ENCODE measurements around the gene FZD8. TPM values are rescaled to one million over a fixed set of nuclear protein-coding genes. Genes with fewer than 3 reads are reported as not detected.

FZD8 gene
- total and polyA plus RNA-seq, 2 experiments from 2014 or later, result 0.47 to 8.7 TPM

DNA sequence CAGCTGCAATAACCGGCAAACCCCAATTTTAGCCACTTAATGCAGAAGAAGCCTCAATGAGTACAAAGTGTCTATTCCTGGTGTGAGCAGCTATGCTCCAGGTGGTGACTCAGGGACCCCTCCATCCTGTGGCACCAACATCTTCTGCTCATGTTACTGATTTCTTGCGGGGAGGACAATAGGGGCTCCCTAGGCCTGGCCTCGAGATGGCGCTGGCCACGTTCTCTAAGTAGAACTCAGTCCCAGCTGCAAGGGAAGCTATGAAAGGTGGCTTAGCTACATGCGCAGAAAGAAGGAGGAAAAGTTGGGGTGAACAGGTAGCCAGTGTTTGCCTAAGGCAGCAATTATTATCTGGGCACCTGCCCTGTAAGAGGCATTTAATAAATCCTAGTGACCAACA lies 30.3 kb downstream of the FZD8 start:
- TF ChIP-seq CREB1 (CRISPR knock-in tag; IDR thresholded peaks at IDR 0.05; ENCODE audit: low read depth), result no peak
- TF ChIP-seq, protein P1, sequence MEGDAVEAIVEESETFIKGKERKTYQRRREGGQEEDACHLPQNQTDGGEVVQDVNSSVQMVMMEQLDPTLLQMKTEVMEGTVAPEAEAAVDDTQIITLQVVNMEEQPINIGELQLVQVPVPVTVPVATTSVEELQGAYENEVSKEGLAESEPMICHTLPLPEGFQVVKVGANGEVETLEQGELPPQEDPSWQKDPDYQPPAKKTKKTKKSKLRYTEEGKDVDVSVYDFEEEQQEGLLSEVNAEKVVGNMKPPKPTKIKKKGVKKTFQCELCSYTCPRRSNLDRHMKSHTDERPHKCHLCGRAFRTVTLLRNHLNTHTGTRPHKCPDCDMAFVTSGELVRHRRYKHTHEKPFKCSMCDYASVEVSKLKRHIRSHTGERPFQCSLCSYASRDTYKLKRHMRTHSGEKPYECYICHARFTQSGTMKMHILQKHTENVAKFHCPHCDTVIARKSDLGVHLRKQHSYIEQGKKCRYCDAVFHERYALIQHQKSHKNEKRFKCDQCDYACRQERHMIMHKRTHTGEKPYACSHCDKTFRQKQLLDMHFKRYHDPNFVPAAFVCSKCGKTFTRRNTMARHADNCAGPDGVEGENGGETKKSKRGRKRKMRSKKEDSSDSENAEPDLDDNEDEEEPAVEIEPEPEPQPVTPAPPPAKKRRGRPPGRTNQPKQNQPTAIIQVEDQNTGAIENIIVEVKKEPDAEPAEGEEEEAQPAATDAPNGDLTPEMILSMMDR (conservative IDR thresholded peaks at IDR 0.05; ENCODE audit: low read depth in 2 of 2), result peak; percentile 55 to 67
- Mint-ChIP-seq H3K4me3 (no peak overlapping the region), H3K27ac (no peak overlapping the region), H3K27me3 (ENCODE audit: insufficient read depth, low read depth, poor library complexity) (peaks cover 10% of the 10 kb centered on the region), H3K36me3 (ENCODE audit: low read depth) (peaks cover 17% of the 10 kb centered on the region), H3K4me1 (no peaks in the 10 kb centered on the region), H3K9me3 (peaks cover 25% of the 10 kb centered on the region)
- Histone ChIP-seq H3K9me2 (ENCODE audit: insufficient read depth) (no peaks in the 10 kb centered on the region), H3K79me2 (replicated peaks; ENCODE audit: insufficient read depth) (no peaks in the 10 kb centered on the region), H3K27ac (ENCODE audit: low read depth) (no peak overlapping the region), H3K36me3 (ENCODE audit: insufficient read depth) (no peaks in the 10 kb centered on the region), H3K4me2 (no peak overlapping the region), H3K4me3 (no peak overlapping the region), H2AFZ (no peak overlapping the region), H3F3A (replicated peaks; ENCODE audit: low read depth) (no peaks in the 10 kb centered on the region), H3K4me1 (ENCODE audit: insufficient read depth) (no peaks in the 10 kb centered on the region), H3K27me3 (ENCODE audit: insufficient read depth) (peaks cover 26% of the 10 kb centered on the region), H4K20me1 (replicated peaks; ENCODE audit: insufficient read depth) (no peaks in the 10 kb centered on the region)
- DNase-seq (ENCODE audit: low spot score) (peak; percentile 49), ATAC-seq (peak; percentile 57; the same call in 2 of the 3 replicates)

DNA sequence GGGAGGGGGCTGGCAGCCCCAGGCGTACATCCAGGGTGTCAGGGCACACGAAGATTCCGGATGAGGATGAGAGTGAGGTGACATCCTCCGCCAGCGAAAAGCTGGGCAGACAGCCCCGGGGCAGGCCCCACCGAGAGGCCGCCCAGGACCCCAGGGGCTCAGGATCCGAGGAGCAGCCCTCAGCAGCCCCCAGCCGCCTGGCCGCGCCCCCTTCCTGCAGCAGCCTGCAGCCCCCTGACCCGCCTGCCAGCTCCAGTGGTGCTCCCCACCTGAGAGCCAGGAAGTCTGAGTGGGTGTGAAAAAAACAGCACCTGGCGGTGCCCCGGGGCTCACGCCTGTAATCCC lies 33.8 kb downstream of the FZD8 start:
- H3K9me3 Mint-ChIP-seq, result peaks cover 25% of the 10 kb centered on the region
- no peak overlapping the region for H3K27ac Mint-ChIP-seq
- DNase-seq (ENCODE audit: low spot score) (peak; percentile 10), ATAC-seq (peak; percentile 23; the same call in 1 of the 3 replicates)
- peaks cover 17% of the 10 kb centered on the region for H3K36me3 Mint-ChIP-seq (ENCODE audit: low read depth)
- Histone ChIP-seq H3K9me2 (ENCODE audit: insufficient read depth) (no peaks in the 10 kb centered on the region), H3K4me2 (peak overlapping the region; percentile 87), H2AFZ (peak overlapping the region; percentile 95), H3K4me1 (ENCODE audit: insufficient read depth) (no peaks in the 10 kb centered on the region), H3F3A (replicated peaks; ENCODE audit: low read depth) (no peaks in the 10 kb centered on the region), H3K79me2 (replicated peaks; ENCODE audit: insufficient read depth) (no peaks in the 10 kb centered on the region), H4K20me1 (replicated peaks; ENCODE audit: insufficient read depth) (no peaks in the 10 kb centered on the region), H3K4me3 (peak overlapping the region; percentile 57), H3K36me3 (ENCODE audit: insufficient read depth) (no peaks in the 10 kb centered on the region), H3K27me3 (ENCODE audit: insufficient read depth) (peaks cover 31% of the 10 kb centered on the region), H3K27ac (ENCODE audit: low read depth) (no peak overlapping the region)
- H3K4me1 Mint-ChIP-seq, result no peaks in the 10 kb centered on the region
- no peak overlapping the region for H3K4me3 Mint-ChIP-seq
- peaks cover 10% of the 10 kb centered on the region for H3K27me3 Mint-ChIP-seq (ENCODE audit: insufficient read depth, low read depth, poor library complexity)
- no peak for TF ChIP-seq EZH2phosphoT487 (IDR thresholded peaks at IDR 0.05; ENCODE audit: unreplicated experiment)
- no peak for TF ChIP-seq ZNF114 (CRISPR knock-in tag; IDR thresholded peaks at IDR 0.05)
- TF ChIP-seq JUNB (IDR thresholded peaks at IDR 0.05; ENCODE audit: unreplicated experiment), result no peak
- no peak for TF ChIP-seq POLR2AphosphoS5 (IDR thresholded peaks at IDR 0.05; ENCODE audit: low read depth)
- TF ChIP-seq, protein P2, sequence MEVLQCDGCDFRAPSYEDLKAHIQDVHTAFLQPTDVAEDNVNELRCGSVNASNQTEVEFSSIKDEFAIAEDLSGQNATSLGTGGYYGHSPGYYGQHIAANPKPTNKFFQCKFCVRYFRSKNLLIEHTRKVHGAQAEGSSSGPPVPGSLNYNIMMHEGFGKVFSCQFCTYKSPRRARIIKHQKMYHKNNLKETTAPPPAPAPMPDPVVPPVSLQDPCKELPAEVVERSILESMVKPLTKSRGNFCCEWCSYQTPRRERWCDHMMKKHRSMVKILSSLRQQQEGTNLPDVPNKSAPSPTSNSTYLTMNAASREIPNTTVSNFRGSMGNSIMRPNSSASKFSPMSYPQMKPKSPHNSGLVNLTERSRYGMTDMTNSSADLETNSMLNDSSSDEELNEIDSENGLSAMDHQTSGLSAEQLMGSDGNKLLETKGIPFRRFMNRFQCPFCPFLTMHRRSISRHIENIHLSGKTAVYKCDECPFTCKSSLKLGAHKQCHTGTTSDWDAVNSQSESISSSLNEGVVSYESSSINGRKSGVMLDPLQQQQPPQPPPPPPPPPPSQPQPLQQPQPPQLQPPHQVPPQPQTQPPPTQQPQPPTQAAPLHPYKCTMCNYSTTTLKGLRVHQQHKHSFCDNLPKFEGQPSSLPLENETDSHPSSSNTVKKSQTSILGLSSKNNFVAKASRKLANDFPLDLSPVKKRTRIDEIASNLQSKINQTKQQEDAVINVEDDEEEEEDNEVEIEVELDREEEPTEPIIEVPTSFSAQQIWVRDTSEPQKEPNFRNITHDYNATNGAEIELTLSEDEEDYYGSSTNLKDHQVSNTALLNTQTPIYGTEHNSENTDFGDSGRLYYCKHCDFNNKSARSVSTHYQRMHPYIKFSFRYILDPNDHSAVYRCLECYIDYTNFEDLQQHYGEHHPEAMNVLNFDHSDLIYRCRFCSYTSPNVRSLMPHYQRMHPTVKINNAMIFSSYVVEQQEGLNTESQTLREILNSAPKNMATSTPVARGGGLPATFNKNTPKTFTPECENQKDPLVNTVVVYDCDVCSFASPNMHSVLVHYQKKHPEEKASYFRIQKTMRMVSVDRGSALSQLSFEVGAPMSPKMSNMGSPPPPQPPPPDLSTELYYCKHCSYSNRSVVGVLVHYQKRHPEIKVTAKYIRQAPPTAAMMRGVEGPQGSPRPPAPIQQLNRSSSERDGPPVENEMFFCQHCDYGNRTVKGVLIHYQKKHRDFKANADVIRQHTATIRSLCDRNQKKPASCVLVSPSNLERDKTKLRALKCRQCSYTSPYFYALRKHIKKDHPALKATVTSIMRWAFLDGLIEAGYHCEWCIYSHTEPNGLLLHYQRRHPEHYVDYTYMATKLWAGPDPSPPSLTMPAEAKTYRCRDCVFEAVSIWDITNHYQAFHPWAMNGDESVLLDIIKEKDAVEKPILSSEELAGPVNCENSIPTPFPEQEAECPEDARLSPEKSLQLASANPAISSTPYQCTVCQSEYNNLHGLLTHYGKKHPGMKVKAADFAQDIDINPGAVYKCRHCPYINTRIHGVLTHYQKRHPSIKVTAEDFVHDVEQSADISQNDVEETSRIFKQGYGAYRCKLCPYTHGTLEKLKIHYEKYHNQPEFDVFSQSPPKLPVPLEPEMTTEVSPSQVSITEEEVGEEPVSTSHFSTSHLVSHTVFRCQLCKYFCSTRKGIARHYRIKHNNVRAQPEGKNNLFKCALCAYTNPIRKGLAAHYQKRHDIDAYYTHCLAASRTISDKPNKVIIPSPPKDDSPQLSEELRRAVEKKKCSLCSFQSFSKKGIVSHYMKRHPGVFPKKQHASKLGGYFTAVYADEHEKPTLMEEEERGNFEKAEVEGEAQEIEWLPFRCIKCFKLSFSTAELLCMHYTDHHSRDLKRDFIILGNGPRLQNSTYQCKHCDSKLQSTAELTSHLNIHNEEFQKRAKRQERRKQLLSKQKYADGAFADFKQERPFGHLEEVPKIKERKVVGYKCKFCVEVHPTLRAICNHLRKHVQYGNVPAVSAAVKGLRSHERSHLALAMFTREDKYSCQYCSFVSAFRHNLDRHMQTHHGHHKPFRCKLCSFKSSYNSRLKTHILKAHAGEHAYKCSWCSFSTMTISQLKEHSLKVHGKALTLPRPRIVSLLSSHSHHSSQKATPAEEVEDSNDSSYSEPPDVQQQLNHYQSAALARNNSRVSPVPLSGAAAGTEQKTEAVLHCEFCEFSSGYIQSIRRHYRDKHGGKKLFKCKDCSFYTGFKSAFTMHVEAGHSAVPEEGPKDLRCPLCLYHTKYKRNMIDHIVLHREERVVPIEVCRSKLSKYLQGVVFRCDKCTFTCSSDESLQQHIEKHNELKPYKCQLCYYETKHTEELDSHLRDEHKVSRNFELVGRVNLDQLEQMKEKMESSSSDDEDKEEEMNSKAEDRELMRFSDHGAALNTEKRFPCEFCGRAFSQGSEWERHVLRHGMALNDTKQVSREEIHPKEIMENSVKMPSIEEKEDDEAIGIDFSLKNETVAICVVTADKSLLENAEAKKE (CRISPR knock-in tag; IDR thresholded peaks at IDR 0.05), result no peak
- TF ChIP-seq ZNF331 (CRISPR knock-in tag; IDR thresholded peaks at IDR 0.05; ENCODE audit: low read depth), result no peak
- TF ChIP-seq STAT1 (IDR thresholded peaks at IDR 0.05; ENCODE audit: unreplicated experiment), result no peak
- TF ChIP-seq, protein P1 (conservative IDR thresholded peaks at IDR 0.05; ENCODE audit: low read depth in 2 of 2), result no peak
- TF ChIP-seq, protein P3, sequence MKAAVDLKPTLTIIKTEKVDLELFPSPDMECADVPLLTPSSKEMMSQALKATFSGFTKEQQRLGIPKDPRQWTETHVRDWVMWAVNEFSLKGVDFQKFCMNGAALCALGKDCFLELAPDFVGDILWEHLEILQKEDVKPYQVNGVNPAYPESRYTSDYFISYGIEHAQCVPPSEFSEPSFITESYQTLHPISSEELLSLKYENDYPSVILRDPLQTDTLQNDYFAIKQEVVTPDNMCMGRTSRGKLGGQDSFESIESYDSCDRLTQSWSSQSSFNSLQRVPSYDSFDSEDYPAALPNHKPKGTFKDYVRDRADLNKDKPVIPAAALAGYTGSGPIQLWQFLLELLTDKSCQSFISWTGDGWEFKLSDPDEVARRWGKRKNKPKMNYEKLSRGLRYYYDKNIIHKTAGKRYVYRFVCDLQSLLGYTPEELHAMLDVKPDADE (IDR thresholded peaks at IDR 0.05), result no peak
- TF ChIP-seq CREB1 (CRISPR knock-in tag; IDR thresholded peaks at IDR 0.05; ENCODE audit: low read depth), result no peak
- no peak for TF ChIP-seq NANOG (IDR thresholded peaks at IDR 0.05; ENCODE audit: borderline replicate concordance)

Data from GM23338 (cell line).